SW 1271 (cell line): Measurements from ENCODE around the gene COL5A1.

Experiments used
- DNase-seq, 2 experiments: peaks; one replicate each; lab custom pipeline; 2025; lab: John Stamatoyannopoulos, UW

Gene COL5A1

GRCh38 chr9:134641173-134641989 is at the start of gene COL5A1:
Gene COL5A1 (plus strand): TSS chr9:134641803. CDS start chr9:134642188, 385 bp downstream.
- peak; percentile 84 for DNase-seq

- DNase-seq, result no peak
Measured at GRCh38 chr9:134592018-134592818, 49.4 kb upstream of the COL5A1 start.

- no peak for DNase-seq
Measured at GRCh38 chr9:134592819-134593200, 48.8 kb upstream of the COL5A1 start.

GRCh38 chr9:134593286-134594077 is 48.1 kb upstream of the COL5A1 start:
- DNase-seq, result no peak

GRCh38 chr9:134594078-134594941 is 47.3 kb upstream of the COL5A1 start:
- DNase-seq, result no peak

GRCh38 chr9:134595014-134595413 is 46.6 kb upstream of the COL5A1 start:
- no peak for DNase-seq

GRCh38 chr9:134597041-134597913 is 44.3 kb upstream of the COL5A1 start:
- DNase-seq, result no peak

- DNase-seq, result no peak
Measured at GRCh38 chr9:134597957-134598883, 43.4 kb upstream of the COL5A1 start.

- no peak for DNase-seq
Measured at GRCh38 chr9:134598884-134599245, 42.7 kb upstream of the COL5A1 start.

- no peak for DNase-seq
Measured at GRCh38 chr9:134600371-134600770, 41.2 kb upstream of the COL5A1 start.

- no peak for DNase-seq
Measured at GRCh38 chr9:134600836-134601638, 40.6 kb upstream of the COL5A1 start.

GRCh38 chr9:134601764-134602163 is 39.8 kb upstream of the COL5A1 start:
- no peak for DNase-seq

- peak; percentile 94 to 97 for DNase-seq
Measured at GRCh38 chr9:134602547-134603362, 38.8 kb upstream of the COL5A1 start.

- no peak for DNase-seq
Measured at GRCh38 chr9:134604834-134605233, 36.8 kb upstream of the COL5A1 start.

GRCh38 chr9:134605351-134605965 is 36.1 kb upstream of the COL5A1 start:
- no peak for DNase-seq

GRCh38 chr9:134605966-134606357 is 35.6 kb upstream of the COL5A1 start:
- DNase-seq, result no peak
